ENCODE results near the gene ACSF3. TPM values are rescaled to one million over a fixed set of nuclear protein-coding genes. Genes with fewer than 3 reads are reported as not detected.

Gene ACSF3
- total RNA-seq, 1 experiment from 2014 or later, result 34.0 TPM

GRCh38 chr16:89171216-89172170 lies 77.8 kb downstream of the ACSF3 start, which contains the start of gene CDH15:
CDH15 (plus strand) TSS chr16:89171748; CDS start chr16:89171832, 84 bp downstream.
- no peak within 1 kb of the TSS for H3K27ac ChIP-seq
- POLR2A ChIA-PET (ENCODE audit: unreplicated experiment), result interaction anchor here (0.6 to 0.8 kb wide), 7 partner anchors 20 to 387 kb away, joined by 3 to 21 read pairs (median 9); partner anchors contain the start of genes APRT and SPG7
- BruUV-seq (replicated peaks), result no TSS peak
- no peak for TF ChIP-seq EZH2 (IDR thresholded peaks at IDR 0.05; ENCODE audit: low read depth)
- no peak for TF ChIP-seq CTCF (conservative IDR thresholded peaks at IDR 0.05)
- H3K4me3 ChIP-seq, result peak within 1 kb of the TSS; percentile 46; the same call in 1 of the 2 replicates
- peak; percentile 86 to 96 for DNase-seq
- H3F3A ChIP-seq (ENCODE audit: insufficient read depth, low read depth), result peaks cover 11% of the 10 kb centered on the region; the same call in 1 of the 2 replicates
- CTCF ChIA-PET, result interaction anchor here (0.6 kb wide), 2 partner anchors 314 to 704 kb away, joined by 5 to 14 read pairs; no protein-coding TSS in a partner anchor
- H3K4me1 ChIP-seq (replicated peaks; ENCODE audit: insufficient read depth), result peaks cover 11% of the 10 kb centered on the region
- no peaks in the 10 kb centered on the region; the same call in 1 of the 2 replicates for H4K20me1 ChIP-seq (ENCODE audit: insufficient read depth)
- no peaks in the 10 kb centered on the region for H3K36me3 ChIP-seq (ENCODE audit: low read depth)
- intact Hi-C loops (cut with micrococcal nuclease; ENCODE audit: unreplicated experiment), result loop anchor here (10.0 kb wide), 1 partner anchor 717 kb away; the partner anchor contains the start of gene ZFPM1
- no peaks in the 10 kb centered on the region for H3K79me2 ChIP-seq (ENCODE audit: low read depth)
- H3K4me2 ChIP-seq, result peak within 1 kb of the TSS; percentile 75
- no peaks in the 10 kb centered on the region for H3K9me3 ChIP-seq (ENCODE audit: insufficient read depth, low read depth)
- no peaks in the 10 kb centered on the region for H3K9me2 ChIP-seq (ENCODE audit: insufficient read depth)
- H3K27me3 ChIP-seq (ENCODE audit: insufficient read depth, low read depth), result peaks cover 32% of the 10 kb centered on the region
- no peak within 1 kb of the TSS for H2AFZ ChIP-seq

DNA sequence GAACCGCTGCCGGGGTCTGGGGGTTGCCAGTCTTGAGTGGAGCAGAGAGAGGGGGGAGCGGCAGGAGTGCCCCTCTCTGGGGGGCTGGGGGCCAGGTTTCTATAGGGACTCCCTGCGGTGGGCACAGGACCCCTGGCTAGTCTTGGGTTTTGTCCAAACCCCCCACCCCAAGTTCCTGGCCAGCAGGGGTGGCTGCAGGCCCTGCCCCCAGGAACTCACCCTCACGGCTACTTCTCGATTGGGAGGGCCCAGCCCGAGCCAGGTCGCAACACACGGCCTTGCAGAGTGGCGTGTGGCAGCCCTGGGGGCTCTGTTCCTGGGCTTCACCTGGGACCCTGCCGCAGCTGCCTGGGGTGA lies 78.5 kb downstream of the ACSF3 start:
- no peaks in the 10 kb centered on the region for H3K9me2 ChIP-seq (ENCODE audit: insufficient read depth)
- no peak overlapping the region for H3K4me2 ChIP-seq
- H3K4me3 ChIP-seq, result no peak overlapping the region
- H4K20me1 ChIP-seq (ENCODE audit: insufficient read depth), result no peaks in the 10 kb centered on the region; the same call in 1 of the 2 replicates
- H3K36me3 ChIP-seq (ENCODE audit: low read depth), result no peaks in the 10 kb centered on the region
- peaks cover 32% of the 10 kb centered on the region for H3K27me3 ChIP-seq (ENCODE audit: insufficient read depth, low read depth)
- intact Hi-C loops (cut with micrococcal nuclease; ENCODE audit: unreplicated experiment), result loop anchor here (10.0 kb wide), 1 partner anchor 717 kb away; the partner anchor contains the start of gene ZFPM1
- H3K9me3 ChIP-seq (ENCODE audit: insufficient read depth, low read depth), result no peaks in the 10 kb centered on the region
- TF ChIP-seq EZH2 (IDR thresholded peaks at IDR 0.05; ENCODE audit: low read depth) (no peak), CTCF (conservative IDR thresholded peaks at IDR 0.05) (no peak)
- H3K27ac ChIP-seq, result no peak overlapping the region
- no TSS peak for BruUV-seq (replicated peaks)
- no peaks in the 10 kb centered on the region for H3K79me2 ChIP-seq (ENCODE audit: low read depth)
- peaks cover 11% of the 10 kb centered on the region; the same call in 1 of the 2 replicates for H3F3A ChIP-seq (ENCODE audit: insufficient read depth, low read depth)
- POLR2A ChIA-PET (ENCODE audit: unreplicated experiment), result no interaction called here
- no peak overlapping the region for H2AFZ ChIP-seq
- no peak for DNase-seq
- peaks cover 9% of the 10 kb centered on the region for H3K4me1 ChIP-seq (replicated peaks; ENCODE audit: insufficient read depth)
- CTCF ChIA-PET, result no interaction called here

- intact Hi-C loops (cut with micrococcal nuclease; ENCODE audit: unreplicated experiment), result loop anchor here (10.0 kb wide), 1 partner anchor 718 kb away; the partner anchor contains the start of gene ZFPM1
- BruUV-seq (replicated peaks), result no TSS peak
- peaks cover 11% of the 10 kb centered on the region; the same call in 1 of the 2 replicates for H3F3A ChIP-seq (ENCODE audit: insufficient read depth, low read depth)
These were observed 79.0 kb downstream of the ACSF3 start for GRCh38 chr16:89172528-89173173.

More at GRCh38 chr16:89172528-89173173, 79.0 kb downstream of the ACSF3 start:
- no peaks in the 10 kb centered on the region for H3K9me3 ChIP-seq (ENCODE audit: insufficient read depth, low read depth)
- H2AFZ ChIP-seq, result no peak overlapping the region
- no peaks in the 10 kb centered on the region for H3K79me2 ChIP-seq (ENCODE audit: low read depth)
- ChIA-PET POLR2A (ENCODE audit: unreplicated experiment) (no interaction called here), CTCF (interaction anchor here (0.6 kb wide), 1 partner anchor 735 kb away, joined by 4 read pairs; no protein-coding TSS in a partner anchor)
- no peaks in the 10 kb centered on the region for H3K9me2 ChIP-seq (ENCODE audit: insufficient read depth)
- no peak overlapping the region for H3K27ac ChIP-seq
- no peak for DNase-seq
- H3K4me2 ChIP-seq, result no peak overlapping the region
- no peaks in the 10 kb centered on the region for H3K36me3 ChIP-seq (ENCODE audit: low read depth)
- no peak overlapping the region for H3K4me3 ChIP-seq
- TF ChIP-seq EZH2 (IDR thresholded peaks at IDR 0.05; ENCODE audit: low read depth) (no peak), CTCF (conservative IDR thresholded peaks at IDR 0.05) (no peak)
- no peaks in the 10 kb centered on the region; the same call in 1 of the 2 replicates for H4K20me1 ChIP-seq (ENCODE audit: insufficient read depth)
- H3K27me3 ChIP-seq (ENCODE audit: insufficient read depth, low read depth), result peaks cover 32% of the 10 kb centered on the region
- peaks cover 11% of the 10 kb centered on the region for H3K4me1 ChIP-seq (replicated peaks; ENCODE audit: insufficient read depth)

Data from PC-9 (cell line).